Inferior parietal cortex (tissue), 1 donor: Measurements from ENCODE around the gene LRSAM1.

Source experiments
- DNase-seq: peaks from one replicate; pipeline ENCODE4 v3.0.0-alpha.2; 2016; ENCODE audit errors: extremely low spot score

LRSAM1 gene

DNA sequence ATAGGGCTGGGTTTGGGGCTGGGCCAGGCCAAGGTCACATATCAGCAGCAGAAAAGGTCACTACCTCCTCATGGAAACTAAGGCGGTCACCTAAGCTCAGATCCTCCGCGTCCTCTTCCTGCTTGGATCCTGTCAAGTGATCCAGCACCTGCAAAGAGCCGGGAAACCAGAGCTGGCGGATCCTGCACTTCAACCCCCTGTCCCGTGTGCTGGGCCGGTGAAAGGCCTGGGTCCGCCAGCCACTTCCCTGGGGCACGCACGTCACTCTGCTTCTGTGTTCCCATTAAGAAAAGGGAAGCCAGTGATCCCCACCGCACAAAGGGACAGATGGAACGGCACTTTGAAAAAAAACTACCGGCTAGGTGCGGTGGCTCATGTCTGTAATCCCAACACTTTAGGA, 99.4 kb downstream of the LRSAM1 start:
- no peak for DNase-seq
